Small intestine (tissue), 7 donors: ENCODE data around the gene GALR3. TPM values are rescaled to one million over a fixed set of nuclear protein-coding genes. Genes with fewer than 3 reads are reported as not detected.

Experiments used
- DNase-seq, 2 donors: peaks; one replicate each; pipeline versions ENCODE4 v3.0.0 to v3.0.0-alpha.2; 2013
- FAIRE-seq: peaks from 2 replicates; lab custom pipeline; 2012; peaks lifted over from hg19 to GRCh38; lab: Jason Lieb, UNC
- H3K27ac ChIP-seq, 3 donors: one replicate each; pipeline ENCODE4 v1.5.1; 2013; ENCODE audit warnings: low read length in 2 of 3, mild to moderate bottlenecking in 2 of 3, control low read depth in 1 of 3, inconsistent platforms in 1 of 3, low read depth in 1 of 3, moderate library complexity in 1 of 3
- H3K27me3 ChIP-seq, 3 donors: one replicate each; pipeline ENCODE4 v1.6.1; 2013; ENCODE audit warnings: low read length in 3 of 3, inconsistent platforms in 1 of 3; ENCODE audit not compliant: control insufficient read depth in 3 of 3, insufficient read depth in 3 of 3
- H3K36me3 ChIP-seq, 3 donors: one replicate each; pipeline ENCODE4 v1.6.1; 2013; ENCODE audit warnings: low read length in 3 of 3, inconsistent platforms in 1 of 3, low read depth in 1 of 3, mild to moderate bottlenecking in 1 of 3, moderate library complexity in 1 of 3; ENCODE audit not compliant: control insufficient read depth in 3 of 3, insufficient read depth in 2 of 3
- H3K4me1 ChIP-seq, 3 donors: one replicate each; pipeline ENCODE4 v1.6.1; 2013; ENCODE audit warnings: low read length in 2 of 3, inconsistent platforms in 1 of 3, low read depth in 1 of 3, mild to moderate bottlenecking in 1 of 3, moderate library complexity in 1 of 3; ENCODE audit not compliant: control insufficient read depth in 3 of 3, insufficient read depth in 2 of 3
- H3K4me3 ChIP-seq, 3 donors: one replicate each; pipeline ENCODE4 v1.5.1; 2013; ENCODE audit warnings: low read length in 3 of 3, control low read depth in 1 of 3, inconsistent platforms in 1 of 3, low read depth in 1 of 3, mild to moderate bottlenecking in 1 of 3, moderate library complexity in 1 of 3
- H3K9me3 ChIP-seq, 2 donors: one replicate each; pipeline ENCODE4 v1.6.1; 2013; ENCODE audit warnings: low read depth in 1 of 2, low read length in 1 of 2; ENCODE audit not compliant: control insufficient read depth in 2 of 2, insufficient read depth in 1 of 2
- WGBS, 3 donors: extraction: QIAGEN DNeasy Blood & Tissue Kit; methylation state at CpG; one replicate each; pipeline ENCODE4 v1.1.7; 2013; 5-methylcytosine and 5-hydroxymethylcytosine counted together
- polyA plus RNA-seq, 4 donors: library from polyadenylated mRNA; stranded (reverse) in 3 of 4; unstranded in 1 of 4; fragments of 200-250 nt in 3 of 4; fragments of 120-200 nt in 1 of 4; gene quantifications; one replicate each; pipeline versions ENCODE4 v1.2.1 to v1.2.3, GENCODE V29; 2013
- donor health status: healthy with polysubstance abuse.
- donor health status: control.
- donor health status: control.
- donor health status: Bipolar disorder and iron deficiency.
- donor health status: healthy.

GALR3 gene
- polyA plus RNA-seq, 4 donors = 0.04 TPM; not detected in 3

DNA sequence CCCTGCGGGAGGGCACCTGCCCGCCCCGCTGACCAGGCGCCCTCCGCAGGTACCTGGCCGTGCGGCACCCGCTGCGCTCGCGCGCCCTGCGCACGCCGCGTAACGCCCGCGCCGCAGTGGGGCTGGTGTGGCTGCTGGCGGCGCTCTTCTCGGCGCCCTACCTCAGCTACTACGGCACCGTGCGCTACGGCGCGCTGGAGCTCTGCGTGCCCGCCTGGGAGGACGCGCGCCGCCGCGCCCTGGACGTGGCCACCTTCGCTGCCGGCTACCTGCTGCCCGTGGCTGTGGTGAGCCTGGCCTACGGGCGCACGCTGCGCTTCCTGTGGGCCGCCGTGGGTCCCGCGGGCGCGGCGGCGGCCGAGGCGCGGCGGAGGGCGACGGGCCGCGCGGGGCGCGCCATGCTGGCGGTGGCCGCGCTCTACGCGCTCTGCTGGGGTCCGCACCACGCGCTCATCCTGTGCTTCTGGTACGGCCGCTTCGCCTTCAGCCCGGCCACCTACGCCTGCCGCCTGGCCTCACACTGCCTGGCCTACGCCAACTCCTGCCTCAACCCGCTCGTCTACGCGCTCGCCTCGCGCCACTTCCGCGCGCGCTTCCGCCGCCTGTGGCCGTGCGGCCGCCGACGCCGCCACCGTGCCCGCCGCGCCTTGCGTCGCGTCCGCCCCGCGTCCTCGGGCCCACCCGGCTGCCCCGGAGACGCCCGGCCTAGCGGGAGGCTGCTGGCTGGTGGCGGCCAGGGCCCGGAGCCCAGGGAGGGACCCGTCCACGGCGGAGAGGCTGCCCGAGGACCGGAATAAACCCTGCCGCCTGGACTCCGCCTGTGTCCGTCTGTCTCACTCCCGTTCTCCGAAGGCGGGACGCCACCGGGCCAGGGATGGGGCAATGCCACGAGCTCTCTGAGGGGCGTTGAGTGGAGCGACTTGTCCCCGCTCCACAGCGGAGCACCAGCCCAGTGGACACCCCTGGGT lies 1.8 kb downstream of the GALR3 start:
- Histone ChIP-seq H3K4me1 (no peaks in the 10 kb centered on the region), H3K27me3 (peaks cover 0 to 39% (median 4%) of the 10 kb centered on the region in 3 donors), H3K36me3 (peaks cover 0 to 28% (median 3%) of the 10 kb centered on the region in 3 donors), H3K4me3 (peak overlapping the region in 1 of 3 donors; percentile 45), H3K9me3 (no peaks in the 10 kb centered on the region), H3K27ac (no peak overlapping the region)
- FAIRE-seq = no peak
- 7 to 11% (median 9%) methylated on average over 81 to 135 of the region's 135 CpGs for WGBS, 3 donors
- peak; percentile 17 to 70 for DNase-seq

DNA sequence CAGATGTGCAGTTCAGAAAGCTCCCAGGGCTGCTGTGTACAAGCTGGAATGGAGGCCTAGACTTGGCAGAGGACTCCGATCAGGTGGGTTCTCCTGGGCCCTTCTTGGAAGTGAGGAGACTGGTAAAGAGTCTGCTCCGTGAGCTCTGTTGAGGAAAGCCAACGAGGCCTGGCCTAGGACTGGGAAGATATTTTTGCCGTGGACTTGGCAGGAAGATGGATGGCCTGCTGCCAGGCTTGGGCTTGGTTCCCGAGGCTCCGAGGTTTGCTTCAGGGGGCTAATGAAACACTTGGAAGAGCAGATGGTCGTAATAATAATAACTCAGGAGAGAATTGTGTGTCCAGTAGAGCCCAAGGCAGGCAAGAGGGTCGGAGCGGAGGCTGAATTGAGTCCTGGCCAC lies 3.9 kb downstream of the GALR3 start:
- H3K9me3 ChIP-seq = no peaks in the 10 kb centered on the region
- H3K4me1 ChIP-seq = no peaks in the 10 kb centered on the region
- H3K36me3 ChIP-seq = peaks cover 9 to 49% (median 11%) of the 10 kb centered on the region in 3 donors
- H3K4me3 ChIP-seq = no peak overlapping the region
- WGBS, 3 donors = 56 to 58% (median 57%) methylated on average over 9 of the region's 9 CpGs
- DNase-seq = no peak
- H3K27ac ChIP-seq = no peak overlapping the region
- FAIRE-seq = no peak
- peaks cover 0 to 27% (median 4%) of the 10 kb centered on the region in 3 donors for H3K27me3 ChIP-seq

DNA sequence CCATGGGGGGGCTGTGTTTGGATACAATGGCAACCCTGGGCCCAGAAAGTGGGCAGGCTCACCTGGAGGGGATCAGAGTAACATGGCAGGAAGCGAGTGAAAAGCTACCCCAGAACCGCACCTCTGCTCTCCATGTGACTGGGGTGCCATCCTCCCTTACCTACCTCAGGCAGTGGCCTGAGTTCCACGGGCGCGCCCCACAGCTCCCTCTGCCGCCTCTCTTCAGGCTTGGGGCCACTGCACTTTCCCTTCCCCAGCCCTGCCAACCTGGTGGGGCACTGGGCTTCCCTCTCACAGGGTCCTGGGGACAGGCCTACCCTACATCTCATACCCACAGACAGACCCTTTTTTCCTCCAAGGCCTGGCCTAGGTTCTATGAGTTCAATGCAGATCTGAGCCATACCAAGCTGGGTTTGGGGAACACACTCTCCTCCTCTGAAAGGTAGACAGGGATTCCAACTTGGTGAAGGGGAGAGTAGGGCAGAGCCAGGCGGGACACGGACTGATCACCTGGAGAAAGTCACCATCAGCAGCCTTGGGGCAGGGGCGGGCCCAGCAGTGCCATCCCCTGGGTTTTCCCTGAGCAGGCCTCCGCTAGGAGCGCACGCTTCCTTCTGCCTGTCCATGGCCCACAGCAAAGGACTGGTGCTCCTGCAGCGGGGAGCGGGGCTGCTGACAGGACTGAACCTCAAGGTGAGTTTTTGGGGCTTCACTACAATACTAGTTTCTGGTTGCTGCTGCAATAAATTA lies 7.1 kb downstream of the GALR3 start:
- no peak for FAIRE-seq

DNA sequence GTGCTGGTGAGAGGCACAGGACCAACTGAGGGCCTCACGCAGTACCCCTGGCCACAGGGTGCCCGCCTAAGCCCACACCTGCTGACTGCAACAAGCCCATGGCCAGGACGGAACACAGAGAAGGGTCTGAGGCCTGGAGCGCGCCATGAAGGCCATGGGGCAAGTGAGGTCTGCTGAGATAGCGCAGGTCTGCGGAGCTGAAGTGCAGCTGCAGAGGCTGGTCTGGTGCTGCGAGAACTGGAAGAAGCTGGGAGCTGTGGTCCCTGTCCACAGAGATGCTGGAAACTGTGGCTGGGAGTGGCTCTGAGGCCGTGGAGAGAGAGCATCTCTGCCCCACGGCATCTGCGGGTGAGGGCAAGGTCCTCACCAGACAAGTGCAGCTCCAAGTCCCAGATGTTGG lies 8.3 kb downstream of the GALR3 start:
- DNase-seq (no peak), FAIRE-seq (no peak)
- Histone ChIP-seq H3K4me3 (no peak overlapping the region), H3K9me3 (no peaks in the 10 kb centered on the region), H3K27me3 (no peaks in the 10 kb centered on the region), H3K27ac (no peak overlapping the region), H3K4me1 (no peaks in the 10 kb centered on the region), H3K36me3 (peaks cover 14 to 92% (median 21%) of the 10 kb centered on the region in 3 donors)
- WGBS, 3 donors = 88 to 95% (median 93%) methylated on average over 11 of the region's 11 CpGs

More for the DNA sequence above, 7.1 kb downstream of the GALR3 start:
- Histone ChIP-seq H3K27ac (no peak overlapping the region), H3K36me3 (peaks cover 14 to 81% (median 21%) of the 10 kb centered on the region in 3 donors), H3K27me3 (peaks cover 0 to 3% (median 0%) of the 10 kb centered on the region in 3 donors), H3K4me3 (no peak overlapping the region), H3K9me3 (no peaks in the 10 kb centered on the region), H3K4me1 (no peaks in the 10 kb centered on the region)
- no peak for DNase-seq
- 94% methylated on average over 13 to 14 of the region's 14 CpGs for WGBS, 3 donors

DNA sequence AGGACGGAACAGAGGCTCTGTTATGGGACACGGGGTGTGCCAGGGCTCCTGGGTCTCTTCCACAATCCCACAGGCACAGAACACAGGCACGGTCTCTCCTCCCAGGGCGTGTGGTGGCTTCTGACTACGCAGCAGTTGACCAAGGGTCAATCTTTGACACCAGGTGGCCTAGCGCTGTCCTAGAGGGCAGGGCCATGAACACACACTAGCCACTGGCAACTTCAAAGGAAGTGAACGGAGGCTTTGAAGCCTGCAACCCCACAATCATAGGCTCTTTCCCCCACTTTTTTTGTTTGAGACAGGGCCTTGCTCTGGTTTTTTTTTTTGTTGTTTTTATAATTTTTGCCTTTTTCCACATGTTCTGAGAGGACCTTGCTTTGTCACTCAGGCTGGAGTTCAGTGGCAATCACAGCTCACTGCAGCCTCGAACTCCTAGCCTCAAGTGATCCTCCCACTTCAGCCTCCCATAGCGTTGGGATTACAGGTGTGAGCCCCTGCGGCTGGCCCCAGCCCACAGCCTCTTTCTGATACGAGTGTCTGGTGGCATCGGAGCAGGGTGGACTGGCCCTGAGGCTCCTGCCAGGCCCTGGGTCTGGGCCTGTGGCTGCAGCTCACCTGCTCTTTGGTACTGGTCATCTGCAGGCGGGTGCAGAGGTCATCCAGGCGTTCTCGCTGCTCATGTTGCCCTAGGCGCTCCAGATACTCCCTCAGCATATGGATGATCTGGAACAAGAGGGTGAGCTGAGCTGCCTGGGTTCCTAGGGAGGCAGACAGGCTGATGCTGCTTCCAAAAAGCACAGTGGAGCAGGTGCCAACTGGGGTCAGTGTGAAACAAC lies 9.1 kb downstream of the GALR3 start:
- no peaks in the 10 kb centered on the region for H3K9me3 ChIP-seq
- no peaks in the 10 kb centered on the region for H3K27me3 ChIP-seq
- no peaks in the 10 kb centered on the region for H3K4me1 ChIP-seq
- peaks cover 14 to 88% (median 21%) of the 10 kb centered on the region in 3 donors for H3K36me3 ChIP-seq
- 89 to 95% (median 89%) methylated on average over 16 of the region's 16 CpGs for WGBS, 3 donors
- no peak overlapping the region for H3K4me3 ChIP-seq
- no peak overlapping the region for H3K27ac ChIP-seq
- FAIRE-seq (no peak), DNase-seq (no peak)

DNA sequence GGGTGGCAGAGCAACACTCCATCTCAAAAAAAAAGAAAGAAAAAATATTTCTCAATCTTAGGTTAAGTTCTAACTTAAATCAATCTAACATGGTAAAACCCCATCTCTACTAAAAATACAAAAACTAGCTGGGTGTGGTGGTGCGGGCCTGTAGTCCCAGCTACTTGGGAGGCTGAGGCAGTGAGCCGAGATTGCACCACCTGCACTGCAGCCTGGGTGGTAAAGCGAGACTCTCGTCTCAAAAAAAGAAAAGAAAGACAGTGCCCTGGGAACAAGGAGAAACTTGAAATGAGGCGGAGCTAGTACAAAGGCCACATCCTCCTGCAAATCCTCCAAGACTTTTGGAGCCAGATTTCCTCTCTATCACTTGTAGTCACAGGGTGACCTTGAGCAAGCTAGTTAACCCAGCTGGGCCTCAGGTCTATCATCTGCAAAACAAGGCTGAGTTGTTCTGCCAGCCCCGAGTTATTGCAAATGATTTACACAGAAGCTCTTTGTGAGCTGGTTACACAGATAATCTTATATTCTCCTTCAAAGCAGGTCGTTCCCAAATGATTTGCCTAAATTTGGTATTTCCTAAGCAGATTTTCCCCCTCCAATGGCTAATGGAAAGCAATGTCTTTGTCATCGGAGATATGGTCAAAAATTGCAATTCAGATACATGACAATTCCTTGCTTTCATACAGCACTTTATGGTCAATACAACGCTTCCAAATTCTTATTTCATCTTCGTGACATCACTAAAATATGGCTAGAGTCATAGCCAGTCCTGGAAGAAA lies 19.0 kb downstream of the GALR3 start:
- Histone ChIP-seq H3K36me3 (peaks cover 3 to 36% (median 6%) of the 10 kb centered on the region in 3 donors), H3K27me3 (no peaks in the 10 kb centered on the region), H3K4me3 (peak overlapping the region in 1 of 3 donors; percentile 59), H3K9me3 (peaks cover 0 to 4% of the 10 kb centered on the region in 2 donors), H3K4me1 (peaks cover 2 to 13% (median 4%) of the 10 kb centered on the region in 3 donors), H3K27ac (peak overlapping the region in 2 of 3 donors; percentile 21 to 81)
- DNase-seq (peak; percentile 73 to 84), FAIRE-seq (no peak)
- 37 to 69% (median 51%) methylated on average over 10 of the region's 10 CpGs for WGBS, 3 donors

DNA sequence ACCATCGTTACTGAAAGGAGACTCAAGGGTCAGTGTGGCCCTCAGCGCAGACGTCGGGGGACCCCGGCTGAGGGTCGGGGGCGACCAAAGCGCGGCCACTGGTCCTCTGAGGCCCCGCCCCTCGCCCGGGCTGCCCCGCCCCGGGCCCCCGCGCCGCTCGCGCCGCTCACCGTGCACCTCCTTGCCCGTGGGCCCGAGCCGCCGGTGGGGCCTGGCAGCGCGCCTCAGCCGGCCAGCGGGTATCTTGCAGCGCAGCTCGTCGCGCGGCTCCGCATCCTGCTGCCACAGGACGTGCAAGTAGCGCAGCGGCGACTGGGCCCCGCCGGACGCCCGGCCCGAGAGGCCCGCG lies 20.5 kb downstream of the GALR3 start:
- Histone ChIP-seq H3K4me3 (peak overlapping the region; percentile 59 to 80 (median 78)), H3K9me3 (peaks cover 0 to 4% of the 10 kb centered on the region in 2 donors), H3K27me3 (no peaks in the 10 kb centered on the region), H3K27ac (peak overlapping the region; percentile 72 to 91 (median 81)), H3K36me3 (peaks cover 3 to 22% (median 3%) of the 10 kb centered on the region in 3 donors), H3K4me1 (peaks cover 2 to 20% (median 4%) of the 10 kb centered on the region in 3 donors)
- FAIRE-seq (no peak), DNase-seq (peak in 1 of 2 donors; percentile 36)
- WGBS, 3 donors = 0% methylated on average over 15 to 46 of the region's 46 CpGs
